Endodermal cell (in vitro differentiated cells): ENCODE data around the gene P2RX2. TPM values are rescaled to one million over a fixed set of nuclear protein-coding genes. Genes with fewer than 3 reads are reported as not detected.

Source experiments
- DNase-seq: peaks from one replicate; pipeline ENCODE4 v3.0.0-alpha.2; 2017
- H3K27ac ChIP-seq: 2 replicates; pipeline ENCODE4 v1.5.1; 2013; ENCODE audit warnings: mild to moderate bottlenecking, low read depth, low read length, moderate library complexity
- H3K27me3 ChIP-seq: 2 replicates; pipeline ENCODE4 v1.6.1; 2013; ENCODE audit warnings: mild to moderate bottlenecking, low read length, moderate library complexity; ENCODE audit not compliant: insufficient read depth, control insufficient read depth, poor library complexity, severe bottlenecking
- H3K36me3 ChIP-seq: 2 replicates; pipeline ENCODE4 v1.7.0; 2013; ENCODE audit warnings: mild to moderate bottlenecking, low read length, moderate library complexity; ENCODE audit not compliant: control insufficient read depth, insufficient read depth
- H3K4me1 ChIP-seq: one replicate; pipeline ENCODE4 v1.7.0; 2013; ENCODE audit warnings: low read length; ENCODE audit not compliant: control insufficient read depth, insufficient read depth
- H3K4me3 ChIP-seq: 2 replicates; pipeline ENCODE4 v1.5.1; 2013; ENCODE audit warnings: mild to moderate bottlenecking, low read length, moderate library complexity
- H3K9ac ChIP-seq: 2 replicates; pipeline ENCODE4 v1.6.1; 2013; ENCODE audit warnings: mild to moderate bottlenecking, low read length, moderate library complexity; ENCODE audit not compliant: poor library complexity, severe bottlenecking; ENCODE audit errors: extremely low read depth
- H3K9me3 ChIP-seq: 2 replicates; pipeline ENCODE4 v1.6.1; 2013; ENCODE audit warnings: mild to moderate bottlenecking, low read length, moderate library complexity; ENCODE audit not compliant: control insufficient read depth
- H3K27ac Mint-ChIP-seq: 2 replicates; pipeline ENCODE4 v1.8.0; 2020; ENCODE audit warnings: mixed read lengths
- H3K27me3 Mint-ChIP-seq: 2 replicates; pipeline ENCODE4 v1.8.0; 2021; ENCODE audit warnings: mild to moderate bottlenecking, mixed read lengths; ENCODE audit not compliant: insufficient read depth
- H3K36me3 Mint-ChIP-seq: 2 replicates; pipeline ENCODE4 v1.8.0; 2020; ENCODE audit warnings: low read depth, mixed read lengths
- H3K4me1 Mint-ChIP-seq: 2 replicates; pipeline ENCODE4 v1.8.0; 2020; ENCODE audit warnings: mixed read lengths
- H3K4me3 Mint-ChIP-seq: 2 replicates; pipeline ENCODE4 v1.8.0; 2020; ENCODE audit warnings: mild to moderate bottlenecking, moderate library complexity, mixed read lengths
- H3K9me3 Mint-ChIP-seq: 2 replicates; pipeline ENCODE4 v1.8.0; 2020; ENCODE audit warnings: mild to moderate bottlenecking, mixed read lengths
- WGBS, 2 experiments: methylation state at CpG; one replicate each; pipeline versions ENCODE4 v1.1.5 to v1.1.7; 2013; ENCODE audit warnings: missing lambda C conversion rate in 2 of 2, mixed read lengths in 1 of 2; ENCODE audit not compliant: insufficient coverage in 1 of 2, insufficient read length in 1 of 2; 5-methylcytosine and 5-hydroxymethylcytosine counted together
- total RNA-seq, 2 donors: library from RNA; stranded (reverse); fragmentation: NEBNext Ultra II Directional in 1 of 2; extraction: Animal tissue kit (Norgen Biotek cat#: 25700) in 1 of 2; gene quantifications; 2 replicates in 1 of 2; 3 replicates in 1 of 2; pipeline ENCODE4 v1.2.1, GENCODE V29; 2021
- TF ChIP-seq, protein P1 (sequence below): fragments of 200-600 bp; sonication (generic); conservative IDR thresholded peaks from 2 replicates; pipeline ENCODE4 v1.5.0; 2021; ENCODE audit warnings: antibody characterized with exemption, mild to moderate bottlenecking

Gene P2RX2
- total RNA-seq, 2 donors from 2014 or later: 0.97 to 2.8 TPM

DNA sequence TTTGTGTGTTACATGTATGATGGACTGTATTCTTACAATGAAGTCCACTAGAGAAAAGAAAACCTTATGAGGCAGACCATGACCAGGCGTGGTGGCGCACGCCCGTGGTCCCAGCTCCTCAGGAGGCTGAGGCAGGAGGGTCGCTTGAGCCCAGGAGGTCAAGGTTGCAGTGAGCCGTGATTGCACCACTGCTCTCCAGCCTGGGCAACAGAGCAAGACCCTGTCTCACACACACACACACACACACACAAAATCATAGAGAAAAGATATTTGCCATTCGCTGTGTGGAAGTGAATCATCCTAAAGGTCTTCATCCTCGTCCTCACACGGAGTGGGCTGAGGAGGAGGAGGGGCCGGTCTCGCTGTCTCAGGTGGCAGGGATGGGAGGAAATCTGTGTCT lies 40.5 kb upstream of the P2RX2 start:
- Histone ChIP-seq H3K9ac (no peak overlapping the region), H3K4me1 (no peaks in the 10 kb centered on the region), H3K27me3 (peaks cover 24% of the 10 kb centered on the region), H3K4me3 (no peak overlapping the region), H3K36me3 (peaks cover 10% of the 10 kb centered on the region), H3K27ac (no peak overlapping the region), H3K9me3 (no peaks in the 10 kb centered on the region)
- TF ChIP-seq, protein P1, sequence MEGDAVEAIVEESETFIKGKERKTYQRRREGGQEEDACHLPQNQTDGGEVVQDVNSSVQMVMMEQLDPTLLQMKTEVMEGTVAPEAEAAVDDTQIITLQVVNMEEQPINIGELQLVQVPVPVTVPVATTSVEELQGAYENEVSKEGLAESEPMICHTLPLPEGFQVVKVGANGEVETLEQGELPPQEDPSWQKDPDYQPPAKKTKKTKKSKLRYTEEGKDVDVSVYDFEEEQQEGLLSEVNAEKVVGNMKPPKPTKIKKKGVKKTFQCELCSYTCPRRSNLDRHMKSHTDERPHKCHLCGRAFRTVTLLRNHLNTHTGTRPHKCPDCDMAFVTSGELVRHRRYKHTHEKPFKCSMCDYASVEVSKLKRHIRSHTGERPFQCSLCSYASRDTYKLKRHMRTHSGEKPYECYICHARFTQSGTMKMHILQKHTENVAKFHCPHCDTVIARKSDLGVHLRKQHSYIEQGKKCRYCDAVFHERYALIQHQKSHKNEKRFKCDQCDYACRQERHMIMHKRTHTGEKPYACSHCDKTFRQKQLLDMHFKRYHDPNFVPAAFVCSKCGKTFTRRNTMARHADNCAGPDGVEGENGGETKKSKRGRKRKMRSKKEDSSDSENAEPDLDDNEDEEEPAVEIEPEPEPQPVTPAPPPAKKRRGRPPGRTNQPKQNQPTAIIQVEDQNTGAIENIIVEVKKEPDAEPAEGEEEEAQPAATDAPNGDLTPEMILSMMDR: no peak
- WGBS, 2 experiments: 96 to 98% methylated on average over 7 to 11 of the region's 11 CpGs
- Mint-ChIP-seq H3K4me1 (no peaks in the 10 kb centered on the region), H3K27ac (no peak overlapping the region), H3K27me3 (peaks cover 20% of the 10 kb centered on the region), H3K9me3 (no peaks in the 10 kb centered on the region), H3K36me3 (peaks cover 52% of the 10 kb centered on the region), H3K4me3 (no peak overlapping the region)
- DNase-seq: no peak

DNA sequence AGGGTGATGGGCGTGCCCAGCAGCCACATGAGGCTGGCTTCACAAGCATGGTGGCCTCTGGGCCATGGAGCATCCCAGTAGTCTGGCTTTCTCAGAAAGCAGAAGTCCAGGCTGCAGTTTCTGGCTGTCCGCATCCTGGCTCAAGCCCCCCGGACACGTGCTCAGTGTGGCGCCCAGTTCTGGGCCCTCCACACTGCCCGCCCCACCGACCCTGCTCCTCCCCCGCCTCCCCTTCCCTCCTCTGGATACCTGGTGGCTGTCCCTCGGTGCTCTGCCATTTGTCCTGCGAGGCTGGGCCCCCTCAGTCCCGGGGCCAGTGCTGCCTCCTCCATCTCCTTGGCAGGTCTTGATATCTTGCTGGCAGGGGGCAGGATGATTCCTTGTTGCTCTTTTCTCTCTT lies 39.8 kb upstream of the P2RX2 start:
- no peak for DNase-seq
- peaks cover 23% of the 10 kb centered on the region for H3K27me3 Mint-ChIP-seq
- no peak overlapping the region for H3K9ac ChIP-seq
- H3K36me3 Mint-ChIP-seq: peaks cover 51% of the 10 kb centered on the region
- TF ChIP-seq, protein P1: no peak
- no peaks in the 10 kb centered on the region for H3K9me3 Mint-ChIP-seq
- H3K27me3 ChIP-seq: peaks cover 27% of the 10 kb centered on the region
- H3K9me3 ChIP-seq: no peaks in the 10 kb centered on the region
- H3K4me3 Mint-ChIP-seq: no peak overlapping the region
- no peak overlapping the region for H3K27ac Mint-ChIP-seq
- 91 to 93% methylated on average over 6 to 11 of the region's 11 CpGs for WGBS, 2 experiments
- H3K4me3 ChIP-seq: no peak overlapping the region
- peaks cover 9% of the 10 kb centered on the region for H3K36me3 ChIP-seq
- H3K27ac ChIP-seq: no peak overlapping the region
- peaks cover 2% of the 10 kb centered on the region for H3K4me1 Mint-ChIP-seq
- no peaks in the 10 kb centered on the region for H3K4me1 ChIP-seq

DNA sequence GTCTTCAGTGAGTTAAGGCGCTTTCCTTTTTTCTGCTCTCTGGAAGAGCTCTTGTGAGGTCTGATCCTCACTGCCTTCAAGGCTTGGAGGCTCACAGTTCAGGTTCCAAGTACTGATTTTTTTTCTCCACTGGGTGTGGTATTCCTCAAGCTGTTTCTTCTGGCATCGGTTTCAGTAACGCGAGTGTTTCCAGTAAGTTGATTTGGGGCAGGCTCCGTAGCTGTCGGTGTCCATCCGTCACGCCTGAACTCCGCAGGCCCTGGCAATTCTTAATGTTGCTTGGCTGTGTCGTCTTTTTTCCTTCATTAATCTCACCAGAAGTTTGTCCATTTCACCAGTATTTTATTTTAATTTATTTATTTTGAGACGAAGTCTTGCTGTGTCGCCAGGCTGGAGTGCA lies 38.8 kb upstream of the P2RX2 start:
- Mint-ChIP-seq H3K4me3 (no peak overlapping the region), H3K36me3 (peaks cover 48% of the 10 kb centered on the region), H3K27me3 (peaks cover 32% of the 10 kb centered on the region), H3K27ac (no peak overlapping the region), H3K9me3 (no peaks in the 10 kb centered on the region), H3K4me1 (peaks cover 3% of the 10 kb centered on the region)
- Histone ChIP-seq H3K27ac (no peak overlapping the region), H3K27me3 (peaks cover 37% of the 10 kb centered on the region), H3K9me3 (no peaks in the 10 kb centered on the region), H3K9ac (no peak overlapping the region), H3K36me3 (peaks cover 9% of the 10 kb centered on the region), H3K4me3 (no peak overlapping the region), H3K4me1 (no peaks in the 10 kb centered on the region)
- TF ChIP-seq, protein P1: no peak
- DNase-seq: no peak
- WGBS, 2 experiments: 92 to 96% methylated on average over 12 of the region's 12 CpGs
